Spinal cord (tissue), 10 donors: ENCODE results near the gene USP10. TPM values are rescaled to one million over a fixed set of nuclear protein-coding genes. Genes with fewer than 3 reads are reported as not detected.
A peak's percentile ranks its signal among the peaks of the same experiment; 100 is the strongest.

ENCODE experiments used
- DNase-seq, 6 donors: peaks; one replicate each; pipeline versions ENCODE4 v3.0.0 to v3.0.0-alpha.2; 2013 to 2015; ENCODE audit warnings: low spot score in 6 of 6, low read depth in 4 of 6
- H3K27ac ChIP-seq: one replicate; pipeline ENCODE4 v1.5.1; 2013; ENCODE audit warnings: low read depth, low read length, control low read depth
- H3K27me3 ChIP-seq: one replicate; pipeline ENCODE4 v1.6.1; 2013; ENCODE audit warnings: low read length; ENCODE audit not compliant: control insufficient read depth, insufficient read depth
- H3K36me3 ChIP-seq: one replicate; pipeline ENCODE4 v1.6.1; 2013; ENCODE audit warnings: low read length; ENCODE audit not compliant: control insufficient read depth, insufficient read depth
- H3K4me1 ChIP-seq: one replicate; pipeline ENCODE4 v1.6.1; 2013; ENCODE audit warnings: low read length; ENCODE audit not compliant: control insufficient read depth, insufficient read depth
- H3K4me3 ChIP-seq: one replicate; pipeline ENCODE4 v1.5.1; 2013; ENCODE audit warnings: low read depth, low read length, control low read depth
- H3K9me3 ChIP-seq: one replicate; pipeline ENCODE4 v1.6.1; 2013; ENCODE audit warnings: low read length; ENCODE audit not compliant: control insufficient read depth, insufficient read depth
- WGBS: methylation state at CpG from one replicate; pipeline ENCODE4 v1.1.5; 2013; ENCODE audit warnings: missing lambda C conversion rate; ENCODE audit not compliant: insufficient coverage; 5-methylcytosine and 5-hydroxymethylcytosine counted together
- polyA plus RNA-seq, 2 donors: library from polyadenylated mRNA; unstranded; fragments of 120-200 nt; gene quantifications; one replicate each; pipeline ENCODE4 v1.2.1, GENCODE V29; 2013; ENCODE audit not compliant: insufficient read length in 2 of 2
- total RNA-seq, 2 donors: library from RNA; depleted of rRNA in 1 of 2; stranded (reverse); fragments of 120-200 nt in 1 of 2; fragments of >200 nt in 1 of 2; gene quantifications; one replicate each; pipeline versions ENCODE4 v1.2.3 to v1.2.4, GENCODE V29; 2013 to 2014
- donor health status: healthy.

The USP10 gene
- total and polyA plus RNA-seq, 4 donors = 41.5 to 108 (median 70.2) TPM

DNA sequence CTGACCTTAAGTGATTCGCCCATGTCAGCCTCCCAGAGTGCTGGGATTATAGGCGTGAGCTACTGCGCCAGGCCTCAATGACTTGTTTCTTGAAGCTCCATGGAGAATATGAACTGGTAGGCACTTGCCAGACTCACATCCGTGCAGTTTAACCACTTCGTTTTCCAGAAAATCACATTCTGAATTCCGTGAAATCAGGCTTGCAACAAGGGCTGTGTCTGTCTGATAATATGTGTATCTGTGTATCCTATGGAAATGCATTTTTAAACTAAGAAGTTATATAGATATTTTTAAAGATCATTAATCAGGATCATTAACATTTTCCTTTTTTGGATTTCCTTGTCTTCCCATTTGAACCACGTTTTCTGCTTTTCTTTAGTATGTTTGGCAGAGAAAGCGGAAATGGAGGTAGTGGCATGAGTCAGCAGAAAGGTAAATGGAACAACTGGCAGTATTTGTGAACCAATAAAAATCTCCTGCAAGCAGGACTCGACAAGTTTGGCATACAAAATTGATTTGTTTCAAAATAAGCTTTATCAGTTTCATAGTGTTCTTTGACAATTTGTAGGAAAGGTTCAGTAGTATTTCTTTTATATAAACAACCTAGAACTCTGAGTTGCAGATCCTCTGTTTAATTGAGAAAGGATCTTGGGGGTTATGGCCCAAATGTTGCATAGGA lies 33.0 kb downstream of the USP10 start:
- DNase-seq = no peak
- Histone ChIP-seq H3K9me3 (no peaks in the 10 kb centered on the region), H3K36me3 (peaks cover 9% of the 10 kb centered on the region), H3K4me1 (peaks cover 10% of the 10 kb centered on the region), H3K4me3 (no peak overlapping the region), H3K27me3 (no peaks in the 10 kb centered on the region), H3K27ac (no peak overlapping the region)
- WGBS = 94% methylated on average over 3 of the region's 9 CpGs

DNA sequence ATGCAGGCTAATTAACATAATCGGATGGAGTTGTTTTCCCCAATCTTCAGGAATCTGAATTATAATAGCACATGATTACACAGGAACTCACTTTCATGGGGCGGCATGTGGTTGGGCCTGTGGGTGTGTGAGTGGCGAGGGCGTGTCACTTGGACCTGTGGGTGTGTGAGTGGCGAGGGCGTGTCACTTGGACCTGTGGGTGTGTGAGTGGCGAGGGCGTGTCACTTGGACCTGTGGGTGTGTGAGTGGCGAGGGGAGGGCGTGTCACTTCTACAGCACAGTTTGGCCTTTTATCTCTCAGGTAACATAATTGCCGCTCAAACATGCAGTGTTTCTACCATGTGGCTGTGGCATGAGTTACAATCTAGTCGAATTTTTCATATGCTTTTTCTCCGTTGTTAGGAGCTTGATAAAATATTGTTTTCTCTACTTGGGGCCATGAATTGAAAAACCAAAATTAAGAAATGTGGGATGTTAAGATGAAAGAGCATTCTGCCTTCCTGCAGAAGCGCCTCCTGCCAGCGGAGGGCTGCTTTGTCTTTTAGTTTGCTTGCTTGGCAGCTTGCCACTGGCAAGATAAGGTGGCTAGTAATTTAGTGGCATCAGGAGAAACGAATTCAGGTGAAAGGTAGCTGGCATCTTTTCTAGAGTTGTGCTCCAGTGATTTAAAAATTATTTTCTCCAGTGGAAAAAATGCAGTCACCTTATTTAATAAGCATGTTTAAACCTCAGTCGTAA lies 36.2 kb downstream of the USP10 start:
- H3K4me1 ChIP-seq = peaks cover 35% of the 10 kb centered on the region
- no peaks in the 10 kb centered on the region for H3K27me3 ChIP-seq
- 71% methylated on average over 7 of the region's 17 CpGs for WGBS
- DNase-seq = peak in 2 of 6 donors; percentile 60 to 64
- H3K36me3 ChIP-seq = peaks cover 9% of the 10 kb centered on the region
- H3K9me3 ChIP-seq = no peaks in the 10 kb centered on the region
- no peak overlapping the region for H3K4me3 ChIP-seq
- H3K27ac ChIP-seq = no peak overlapping the region

DNA sequence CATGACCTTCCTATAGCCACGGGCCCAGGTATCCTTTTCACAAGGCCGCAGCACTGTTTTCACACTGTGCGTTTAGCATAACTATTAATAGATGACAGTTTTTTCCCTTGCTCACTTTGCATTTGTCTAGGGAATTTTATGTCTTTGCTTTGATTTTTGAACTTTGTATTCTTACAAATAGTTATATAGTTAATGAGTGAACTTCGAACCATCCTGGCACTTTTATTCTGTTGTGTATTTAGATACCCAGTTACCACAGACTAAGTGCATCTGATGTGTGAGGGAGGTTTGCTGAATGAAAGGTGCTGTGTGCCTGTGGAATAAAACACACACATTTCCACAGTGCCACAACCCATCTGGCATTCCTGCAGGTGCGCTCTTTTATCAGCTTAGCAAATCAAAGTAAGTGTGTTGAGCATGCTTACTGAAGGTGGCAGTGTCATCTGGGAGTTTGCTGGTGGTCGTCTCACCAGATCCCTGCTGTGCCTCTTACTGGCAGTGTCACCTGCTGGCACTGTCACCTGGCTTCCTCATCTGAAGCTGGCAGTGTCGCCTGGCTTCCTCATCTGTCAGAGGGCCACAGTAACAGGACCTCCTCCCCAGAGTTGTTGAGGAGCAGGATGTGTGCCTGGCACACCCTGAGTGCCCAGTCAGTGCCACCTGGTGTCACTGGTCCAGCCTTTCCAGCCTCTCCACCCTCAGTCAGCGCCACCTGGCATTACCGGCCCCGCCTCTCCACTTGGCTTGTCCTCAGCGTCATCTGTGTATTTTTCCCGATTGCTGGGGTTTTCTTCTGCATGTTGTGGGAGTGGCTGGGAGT lies 37.6 kb downstream of the USP10 start:
- DNase-seq = no peak
- H3K36me3 ChIP-seq = peaks cover 8% of the 10 kb centered on the region
- H3K4me3 ChIP-seq = no peak overlapping the region
- 81% methylated on average over 5 of the region's 12 CpGs for WGBS
- no peak overlapping the region for H3K27ac ChIP-seq
- H3K4me1 ChIP-seq = peaks cover 46% of the 10 kb centered on the region
- H3K9me3 ChIP-seq = no peaks in the 10 kb centered on the region
- H3K27me3 ChIP-seq = no peaks in the 10 kb centered on the region

DNA sequence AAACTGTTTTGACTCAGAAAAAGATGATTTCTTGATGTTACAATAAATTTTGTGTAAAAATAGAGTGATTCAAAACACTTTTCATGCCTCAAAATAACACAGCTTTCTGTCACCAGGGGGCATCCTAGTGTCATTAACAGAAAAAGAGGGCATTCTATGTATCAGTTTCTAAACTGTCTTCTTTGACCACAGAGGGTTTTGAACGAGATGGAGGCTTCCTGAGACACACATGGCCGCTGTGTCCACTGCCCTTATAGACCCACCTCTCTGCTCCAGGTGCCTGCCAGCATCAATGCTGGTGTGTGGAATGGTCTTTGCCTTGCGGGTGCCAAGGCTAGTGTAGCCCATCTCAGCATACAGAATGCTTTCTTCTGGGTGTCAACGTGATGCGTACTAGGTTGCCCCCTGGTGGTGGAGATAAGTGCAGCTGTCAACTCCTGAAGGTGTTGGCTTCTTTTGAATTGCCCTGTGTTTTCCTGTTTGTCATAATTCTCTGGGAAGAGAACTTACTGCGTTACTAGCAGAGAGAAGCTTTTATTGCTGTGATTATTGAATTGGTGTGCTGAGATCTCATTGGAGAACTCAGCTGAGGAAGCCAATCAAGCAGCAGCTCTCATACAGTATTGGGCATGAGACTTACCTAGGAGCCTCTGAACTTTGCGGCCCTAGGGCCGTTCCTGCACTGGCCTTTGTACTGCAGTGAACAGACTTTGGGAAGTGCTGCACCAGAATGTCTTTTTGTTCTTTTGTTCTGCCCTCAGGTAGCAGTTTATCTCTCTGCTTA lies 38.6 kb downstream of the USP10 start:
- H3K27ac ChIP-seq = no peak overlapping the region
- H3K4me3 ChIP-seq = no peak overlapping the region
- 47% methylated on average over 6 of the region's 8 CpGs for WGBS

DNA sequence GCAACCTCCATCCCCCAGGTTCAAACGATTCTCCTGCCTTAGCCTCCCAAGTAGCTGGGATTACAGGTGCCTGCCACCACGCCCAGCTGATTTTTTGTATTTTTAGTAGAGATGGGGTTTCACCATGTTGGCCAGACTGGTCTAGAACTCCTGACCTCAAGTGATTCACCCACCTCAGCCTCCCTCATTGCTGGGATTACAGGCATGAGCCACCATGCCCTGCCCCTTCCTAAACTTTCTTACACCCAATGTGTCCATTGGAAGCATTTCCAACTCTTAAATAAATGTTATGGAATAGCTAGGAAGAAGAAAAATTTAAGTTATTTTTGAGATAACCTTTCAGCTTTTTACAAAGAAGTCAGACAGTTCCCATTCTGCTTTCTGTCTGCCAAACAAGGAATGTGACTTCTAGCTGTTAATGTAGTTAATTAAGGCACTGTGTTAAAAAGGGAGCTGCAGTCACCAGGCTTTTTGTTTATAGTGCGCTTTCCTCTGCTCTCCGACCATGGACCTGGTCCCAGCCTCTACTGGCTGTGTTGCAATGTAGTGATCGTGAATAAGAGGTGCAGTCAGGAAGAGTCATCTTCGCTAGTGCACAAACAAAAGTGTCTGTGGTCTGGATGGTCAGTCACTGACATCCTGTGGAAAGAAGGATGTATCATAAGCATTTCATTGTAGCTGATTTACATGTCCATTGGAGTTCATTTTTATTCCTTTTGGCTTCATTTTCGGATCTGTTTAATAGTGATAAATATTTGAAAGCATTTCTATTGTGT lies 39.7 kb downstream of the USP10 start:
- H3K27ac ChIP-seq = peak overlapping the region; percentile 43
- H3K36me3 ChIP-seq = peaks cover 7% of the 10 kb centered on the region
- H3K27me3 ChIP-seq = no peaks in the 10 kb centered on the region
- no peak overlapping the region for H3K4me3 ChIP-seq
- no peaks in the 10 kb centered on the region for H3K9me3 ChIP-seq
- peaks cover 54% of the 10 kb centered on the region for H3K4me1 ChIP-seq
- peak in 1 of 6 donors; percentile 29 for DNase-seq
- WGBS = 42% methylated on average over 5 of the region's 7 CpGs

More for the DNA sequence above, 38.6 kb downstream of the USP10 start:
- H3K36me3 ChIP-seq = peaks cover 7% of the 10 kb centered on the region
- H3K9me3 ChIP-seq = no peaks in the 10 kb centered on the region
- peak in 2 of 6 donors; percentile 80 to 84 for DNase-seq
- peaks cover 54% of the 10 kb centered on the region for H3K4me1 ChIP-seq
- H3K27me3 ChIP-seq = no peaks in the 10 kb centered on the region

- H3K9me3 ChIP-seq = no peaks in the 10 kb centered on the region
- DNase-seq = peak in 2 of 6 donors; percentile 78 to 82
- 19% methylated on average over 2 of the region's 5 CpGs for WGBS
- peaks cover 61% of the 10 kb centered on the region for H3K4me1 ChIP-seq
- H3K27ac ChIP-seq = peak overlapping the region; percentile 77
- H3K27me3 ChIP-seq = no peaks in the 10 kb centered on the region
- H3K4me3 ChIP-seq = no peak overlapping the region
- H3K36me3 ChIP-seq = peaks cover 7% of the 10 kb centered on the region
Observed at GRCh38 chr16:84740596-84741116, 40.9 kb downstream of the USP10 start.

- peaks cover 61% of the 10 kb centered on the region for H3K4me1 ChIP-seq
- no peaks in the 10 kb centered on the region for H3K9me3 ChIP-seq
- WGBS = 10% methylated on average over 4 of the region's 4 CpGs
- H3K27ac ChIP-seq = peak overlapping the region; percentile 77
- H3K27me3 ChIP-seq = no peaks in the 10 kb centered on the region
- no peak overlapping the region for H3K4me3 ChIP-seq
- DNase-seq = peak in 5 of 6 donors; percentile 82 to 98 (median 91)
- H3K36me3 ChIP-seq = peaks cover 7% of the 10 kb centered on the region
Observed at GRCh38 chr16:84741340-84741830, 41.6 kb downstream of the USP10 start.

GRCh38 chr16:84742641-84743092 lies 42.9 kb downstream of the USP10 start:
- Histone ChIP-seq H3K4me3 (no peak overlapping the region), H3K27ac (peak overlapping the region; percentile 77), H3K9me3 (no peaks in the 10 kb centered on the region), H3K4me1 (peaks cover 52% of the 10 kb centered on the region), H3K36me3 (peaks cover 11% of the 10 kb centered on the region), H3K27me3 (no peaks in the 10 kb centered on the region)
- DNase-seq = no peak
- 41% methylated on average over 4 of the region's 10 CpGs for WGBS
